ENCODE measurements around the gene PABPN1. TPM values are rescaled to one million over a fixed set of nuclear protein-coding genes. Genes with fewer than 3 reads are reported as not detected.

PABPN1 gene
- total and polyA plus RNA-seq, 9 of the 15 experiments (the other 6 are each of a cell fraction or from before 2014, with no cell fraction given): 32.6 to 388 (median 178) TPM

- TF ChIP-seq CLOCK (CRISPR knock-in tag; IDR thresholded peaks at IDR 0.05; ENCODE audit: borderline replicate concordance) (no peak), ZNF57 (CRISPR knock-in tag; IDR thresholded peaks at IDR 0.05) (no peak), TAL1 (IDR thresholded peaks at IDR 0.05) (no peak), MTA2 (IDR thresholded peaks at IDR 0.05; ENCODE audit: low read depth) (peak; percentile 7; the same call in 1 of the 2 replicates), SNIP1 (IDR thresholded peaks at IDR 0.05; ENCODE audit: low read depth) (no peak), MCM2 (IDR thresholded peaks at IDR 0.05; ENCODE audit: low read depth) (no peak), ZNF583 (CRISPR knock-in tag; IDR thresholded peaks at IDR 0.05) (0 out of 2 replicates have a peak, but pooled peaks have one; percentile 13), EHMT2 (IDR thresholded peaks at IDR 0.05) (peak; percentile 81; the same call in 1 of the 2 replicates), MYNN (IDR thresholded peaks at IDR 0.05) (0 out of 2 replicates have a peak, but pooled peaks have one; percentile 31), MYNN (CRISPR knock-in tag; IDR thresholded peaks at IDR 0.05) (no peak), FOXO4 (CRISPR knock-in tag; IDR thresholded peaks at IDR 0.05) (0 out of 2 replicates have a peak, but pooled peaks have one; percentile 46), ZNF23 (CRISPR knock-in tag; IDR thresholded peaks at IDR 0.05) (no peak), ETV1 (tag; conservative IDR thresholded peaks at IDR 0.05; ENCODE audit: low read depth) (no peak), ZNF143 (CRISPR knock-in tag; IDR thresholded peaks at IDR 0.05) (no peak), RBM25 (IDR thresholded peaks at IDR 0.05; ENCODE audit: low read depth, low read length, severe bottlenecking) (peak; percentile 97), THRB (CRISPR knock-in tag; conservative IDR thresholded peaks at IDR 0.05) (no peak), ZNF140 (CRISPR knock-in tag; IDR thresholded peaks at IDR 0.05) (no peak), ZNF24 (IDR thresholded peaks at IDR 0.05) (no peak), ZNF316 (IDR thresholded peaks at IDR 0.05) (no peak), CTCF (IDR thresholded peaks at IDR 0.05 in 2 of 3, conservative IDR thresholded peaks at IDR 0.05 in 1 of 3; ENCODE audit: insufficient read depth in 2 of 3, low read depth in 1 of 3, low read length in 3 of 3) (no peak; a peak in 1 of 6 replicates), ZNF184 (CRISPR knock-in tag; IDR thresholded peaks at IDR 0.05) (no peak), NR2C2 (CRISPR knock-in tag; IDR thresholded peaks at IDR 0.05) (peak; percentile 94), NR2C2 (tag; IDR thresholded peaks at IDR 0.05) (peak; percentile 99)
Measured at GRCh38 chr14:23320584-23321571, at the start of gene PABPN1 (continued).

All from K562 (cell line).